GM18909 (cell line): ENCODE results near the gene FCHSD2.
A peak's percentile ranks its signal among the peaks of the same experiment; 100 is the strongest.
"Not testable (repeated sequence)": the region's sequence is repeated elsewhere in the genome, so short reads cannot be mapped to it uniquely, and the experiment has no call there.

Experiments
- ATAC-seq: cut with Tn5 transposase; IDR thresholded peaks from one replicate; pipeline ENCODE4 v1.9.1; 2021; ENCODE audit warnings: mild to moderate bottlenecking; ENCODE audit not compliant: unreplicated experiment, poor library complexity

Gene FCHSD2

DNA sequence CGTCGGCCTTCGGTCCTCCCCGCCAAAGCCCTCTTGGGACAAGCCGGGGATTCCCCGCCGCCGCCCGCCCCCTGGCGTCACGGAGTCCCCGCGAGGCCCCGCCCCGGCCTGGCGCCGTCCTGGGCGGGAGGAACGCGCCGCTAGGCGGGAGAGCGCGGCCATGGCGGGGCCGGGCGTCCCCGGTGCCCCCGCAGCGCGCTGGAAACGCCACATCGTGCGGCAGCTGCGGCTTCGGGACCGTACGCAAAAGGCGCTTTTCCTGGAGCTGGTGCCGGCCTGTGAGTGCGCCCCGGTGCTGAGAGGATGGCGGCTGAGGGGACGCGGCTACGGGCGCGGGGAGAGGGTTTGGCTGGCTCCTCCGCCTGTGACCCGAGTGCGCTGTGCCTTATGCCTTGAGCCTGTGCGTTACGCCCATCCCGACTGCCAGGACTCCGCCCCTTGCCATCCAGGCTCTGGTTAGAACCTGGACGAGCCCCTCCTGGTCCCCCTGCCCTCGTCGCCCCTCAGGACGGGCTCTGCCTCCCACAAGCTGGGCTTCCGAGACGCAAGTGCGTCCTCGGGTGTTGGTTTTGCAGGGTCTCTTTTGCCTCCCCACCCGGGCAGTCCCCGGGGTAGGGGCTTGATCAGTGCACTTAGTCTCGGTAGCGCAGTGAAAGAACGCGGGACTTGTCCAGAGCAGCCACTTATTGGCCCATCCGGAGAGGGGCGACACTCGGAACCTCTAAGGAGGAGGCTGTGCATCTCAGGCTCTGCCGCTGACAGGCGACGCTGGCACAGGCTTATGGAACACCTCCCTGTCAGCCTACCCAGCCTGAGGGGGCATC, 327.6 kb downstream of the FCHSD2 start, which contains the start of gene ATG16L2:
Gene ATG16L2 (plus strand): TSS at position 126 of the 824 bp plus-strand sequence. CDS start 35 bp downstream, at position 161.
- ATAC-seq: peak; percentile 63

- peak; percentile 57 for ATAC-seq
Measured at GRCh38 chr11:72813740-72814285, 328.3 kb downstream of the FCHSD2 start.

GRCh38 chr11:72812967-72813739, 329.0 kb downstream of the FCHSD2 start:
- ATAC-seq: peak; percentile 31

- no peak for ATAC-seq
Measured at GRCh38 chr11:72812604-72812966, 329.5 kb downstream of the FCHSD2 start.

DNA sequence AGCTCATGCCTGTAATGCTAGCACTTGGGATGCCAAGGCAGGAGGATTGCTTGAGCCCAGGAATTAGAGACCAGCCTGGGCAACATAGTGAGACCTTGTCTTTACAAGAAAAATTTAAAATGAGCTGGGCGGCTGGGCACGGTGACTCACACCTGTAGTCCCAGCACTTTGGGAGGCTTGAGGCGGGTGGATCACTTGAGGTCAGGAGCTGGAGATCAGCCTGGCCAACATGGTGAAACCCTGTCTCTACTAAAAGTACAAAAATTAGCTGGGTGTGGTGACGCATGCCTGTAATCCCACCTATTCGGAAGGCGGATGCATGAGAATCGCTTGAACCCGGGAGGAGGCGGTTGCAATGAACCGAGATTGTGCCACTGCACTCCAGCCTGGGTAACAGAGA, 330.4 kb downstream of the FCHSD2 start:
- not testable (repeated sequence) for ATAC-seq

DNA sequence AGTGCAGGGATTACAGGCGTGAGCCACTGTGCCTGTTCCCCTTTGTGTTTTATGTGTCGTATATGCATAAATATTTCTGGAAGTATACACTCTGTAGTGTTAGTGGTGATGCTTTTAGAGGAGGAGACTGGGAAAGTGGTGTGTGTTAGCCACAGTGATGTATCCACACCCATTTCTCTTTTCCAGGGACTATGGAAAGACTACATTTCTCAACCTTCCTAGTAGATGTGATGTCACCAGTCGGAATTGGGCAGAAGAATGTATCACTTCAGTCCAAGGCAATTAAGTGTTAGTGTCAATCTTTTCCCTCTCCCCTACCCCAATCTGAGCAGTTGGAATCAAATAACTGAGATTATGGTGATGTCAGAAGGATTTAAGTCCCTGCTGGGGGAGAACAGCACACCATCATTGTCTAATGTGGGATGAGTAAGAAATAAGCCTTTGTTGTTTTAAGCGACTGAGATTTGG, 333.8 kb downstream of the FCHSD2 start:
- ATAC-seq: no peak

DNA sequence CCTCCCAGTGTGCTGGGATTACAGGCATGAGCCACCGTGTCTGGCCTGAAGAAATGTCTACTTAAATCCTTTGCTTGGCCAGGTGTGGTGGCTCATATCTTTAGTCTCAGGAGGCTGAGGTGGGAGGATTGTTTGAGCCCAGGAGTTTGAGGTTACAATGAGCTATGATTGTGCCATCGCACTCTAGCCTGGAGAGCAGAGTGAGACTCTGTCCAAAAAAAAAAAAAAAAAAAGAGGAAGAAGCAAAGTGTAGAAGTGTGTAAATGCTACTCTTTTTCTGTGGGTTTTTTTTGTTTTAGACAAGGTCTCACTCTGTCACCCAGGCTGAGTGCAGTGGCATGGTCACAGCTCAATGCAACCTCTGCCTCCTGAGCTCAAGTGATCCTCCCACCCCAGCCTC, 334.3 kb downstream of the FCHSD2 start:
- no peak for ATAC-seq

GRCh38 chr11:72807021-72807693, 335.0 kb downstream of the FCHSD2 start:
- ATAC-seq: no peak

GRCh38 chr11:72806378-72806777, 335.7 kb downstream of the FCHSD2 start:
- not testable (repeated sequence) for ATAC-seq

GRCh38 chr11:72805216-72805615, 336.9 kb downstream of the FCHSD2 start:
- no peak for ATAC-seq

DNA sequence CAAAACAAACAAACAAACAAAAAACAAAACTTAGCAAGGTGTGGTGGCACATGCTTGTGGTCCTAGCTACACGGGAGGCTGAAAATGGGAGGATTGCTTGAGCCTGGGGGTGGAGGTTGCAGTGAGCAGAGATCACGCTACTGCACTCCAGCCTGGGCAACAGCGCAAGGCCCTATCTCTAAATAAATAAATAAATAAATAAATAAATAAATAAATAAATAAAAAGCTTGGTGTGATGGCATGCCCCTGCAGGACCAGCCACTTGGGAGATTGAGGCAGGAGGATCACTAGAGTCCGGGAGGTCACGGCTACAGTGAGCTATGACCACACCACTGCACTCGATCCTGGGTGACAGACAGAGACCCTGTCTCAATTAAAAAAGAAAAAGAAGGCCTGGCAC, 339.3 kb downstream of the FCHSD2 start:
- no peak for ATAC-seq

GRCh38 chr11:72799441-72799840, 342.7 kb downstream of the FCHSD2 start:
- ATAC-seq: no peak

DNA sequence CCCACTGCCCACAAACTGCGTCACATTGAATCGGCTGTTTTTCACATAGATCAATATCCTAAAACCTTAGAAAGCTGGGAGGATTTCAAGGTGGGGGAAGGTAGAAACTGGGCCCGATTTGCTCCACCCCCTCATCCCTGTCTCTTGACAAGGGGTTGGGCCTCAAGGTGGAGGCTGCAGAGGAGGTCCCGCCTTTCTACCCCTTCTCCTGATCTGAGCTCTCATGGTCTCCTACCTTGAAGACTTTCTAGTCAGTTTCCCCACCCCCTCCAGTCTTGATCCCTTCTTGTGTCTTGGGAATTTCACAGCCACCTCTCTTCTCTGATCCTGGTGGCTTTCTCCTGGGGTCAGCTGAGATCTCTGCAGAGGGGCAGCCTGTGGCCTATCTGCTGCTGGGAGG, 343.8 kb downstream of the FCHSD2 start:
- no peak for ATAC-seq

DNA sequence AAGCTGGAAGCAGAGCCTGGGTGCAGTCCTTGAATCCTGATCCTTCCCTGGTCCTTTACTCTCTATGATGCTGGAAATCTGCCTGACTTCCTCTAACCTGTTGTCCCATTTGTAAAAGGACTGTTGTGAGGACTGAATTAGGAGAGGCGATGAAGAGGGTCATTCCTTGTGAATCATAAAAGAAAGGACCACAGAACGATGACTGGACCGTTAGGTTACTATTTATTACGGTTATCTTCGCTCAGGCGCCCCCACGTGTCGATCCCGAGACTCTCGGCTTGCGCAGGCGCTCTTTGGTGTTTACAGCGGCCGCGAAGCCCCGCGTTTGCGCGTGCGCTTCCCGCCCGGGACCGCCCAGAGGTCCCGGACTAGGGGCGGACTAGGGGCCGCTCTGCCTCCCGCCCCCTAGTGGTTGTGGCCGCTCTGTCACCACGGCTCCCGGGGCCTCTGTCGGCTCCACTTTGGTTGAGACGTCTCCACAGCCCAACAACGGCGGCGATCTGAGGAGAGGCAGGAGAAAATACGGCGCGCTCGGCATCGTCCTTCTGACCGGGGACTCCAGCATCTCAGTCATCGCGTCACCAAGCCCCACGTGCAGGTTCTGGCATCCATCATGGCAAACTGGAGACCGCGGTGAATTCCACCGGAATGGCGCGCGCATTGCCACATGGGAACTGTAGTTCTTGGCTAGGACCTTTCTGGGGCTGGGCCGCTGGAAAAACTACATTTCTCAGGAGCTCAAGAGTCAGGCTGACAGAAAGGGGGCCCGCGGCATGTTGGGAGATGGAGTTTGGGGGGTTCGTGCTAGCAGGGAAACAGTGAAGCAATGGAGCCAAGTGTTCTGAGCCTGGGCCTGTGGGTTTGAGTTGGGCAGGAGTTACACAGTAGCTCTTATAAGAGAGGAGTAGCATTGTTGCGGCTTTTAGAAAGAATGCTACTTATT, 348.4 kb downstream of the FCHSD2 start, which contains the start of gene STARD10:
Gene STARD10 (minus strand): TSS at position 623 of the 943 bp plus-strand sequence. CDS start 12,866 bp downstream, outside the sequence.
- ATAC-seq: peak; percentile 91

DNA sequence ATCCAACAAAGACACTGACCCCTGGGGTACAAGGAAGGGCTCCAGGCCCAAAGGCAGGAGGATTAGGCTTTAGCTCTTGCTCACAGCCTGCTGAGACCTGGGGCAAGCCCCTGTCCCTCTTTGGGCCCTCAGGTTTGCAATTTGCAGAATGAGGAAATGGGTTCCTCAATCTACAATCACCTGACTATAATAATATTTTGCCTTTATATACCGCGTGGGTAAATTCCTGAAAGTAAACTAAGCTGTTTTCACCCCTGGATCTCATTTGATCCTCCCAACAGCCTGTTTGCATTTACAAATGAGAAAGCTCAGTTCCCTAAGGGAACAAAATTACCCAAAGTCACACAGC, 349.1 kb downstream of the FCHSD2 start:
- ATAC-seq: no peak

DNA sequence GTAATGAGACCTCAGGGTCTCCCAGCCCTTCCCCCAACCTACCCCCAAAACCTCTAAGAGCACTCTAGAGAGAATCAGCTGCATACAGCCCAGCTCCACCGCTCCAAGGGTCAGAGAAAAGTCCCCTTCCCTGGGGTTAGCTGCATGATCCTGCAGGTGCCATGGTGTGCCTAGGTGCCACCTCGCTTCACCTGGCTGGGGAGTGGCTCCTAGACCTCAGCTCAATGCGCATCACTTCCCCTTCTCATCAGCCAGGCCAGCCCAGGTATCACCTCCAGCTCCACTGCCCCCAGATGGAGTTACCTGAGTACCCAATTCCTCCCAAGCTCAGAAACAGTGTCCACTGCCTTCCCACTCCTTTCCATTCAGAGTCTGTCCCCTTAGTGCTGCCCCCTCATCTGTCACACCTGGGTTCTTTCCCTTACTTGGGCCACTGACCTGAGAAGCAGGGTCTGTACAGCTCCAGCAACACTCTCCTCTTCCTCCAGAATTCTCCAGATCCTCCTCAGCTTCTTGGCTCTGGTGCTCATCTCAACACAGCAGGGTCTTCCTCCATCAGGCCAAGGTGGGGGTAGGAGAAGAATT, 349.6 kb downstream of the FCHSD2 start:
- ATAC-seq: no peak

DNA sequence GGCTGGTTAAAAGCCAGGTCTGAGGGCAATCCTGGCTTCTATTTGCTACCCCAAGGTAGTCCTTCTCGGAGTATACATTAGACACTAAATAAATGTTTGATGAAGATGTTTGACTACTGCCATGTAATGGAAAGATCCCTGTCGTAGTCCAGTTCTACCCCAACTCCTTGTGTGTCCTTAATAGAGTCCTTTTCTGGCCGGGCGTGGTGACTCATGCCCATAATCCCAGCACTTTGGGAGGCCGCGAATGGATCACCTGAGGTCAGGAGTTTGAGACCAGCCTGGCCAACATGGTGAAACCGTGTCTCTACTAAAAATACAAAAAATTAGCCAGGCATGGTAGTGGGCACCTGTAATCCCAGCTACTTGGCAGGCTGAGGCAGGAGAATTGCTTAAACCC, 350.9 kb downstream of the FCHSD2 start:
- not testable (repeated sequence) for ATAC-seq

DNA sequence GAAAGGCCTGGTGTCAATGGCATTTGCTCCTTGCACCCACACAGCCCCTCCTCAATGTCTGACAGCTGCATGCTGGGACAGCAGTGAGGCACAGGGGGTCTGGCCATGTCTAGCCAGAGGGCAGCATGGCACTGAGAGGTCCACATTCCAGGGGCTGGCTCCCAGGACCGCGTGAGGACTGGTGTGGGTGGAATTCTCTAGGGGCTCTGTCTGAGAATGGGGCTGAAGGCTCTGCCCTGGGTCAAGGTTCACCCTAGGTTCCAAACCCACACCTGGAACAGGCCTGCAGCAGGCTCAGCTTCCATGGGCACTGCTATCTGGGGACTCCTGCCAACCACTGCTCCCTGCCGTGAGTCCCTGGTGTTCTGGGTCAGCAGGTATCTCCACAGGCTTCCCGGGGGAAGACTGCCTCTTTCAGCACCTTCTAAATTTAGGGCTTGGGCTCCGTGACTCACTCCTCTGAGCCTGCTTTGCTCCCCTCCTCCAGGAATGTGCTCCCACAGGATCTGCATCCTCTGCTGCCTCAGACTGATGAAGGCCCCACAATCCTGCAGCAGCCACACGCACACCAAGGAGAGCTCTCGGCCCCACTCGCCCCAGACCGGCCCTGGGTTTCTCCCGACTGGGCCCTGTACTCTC, 352.5 kb downstream of the FCHSD2 start:
- no peak for ATAC-seq

DNA sequence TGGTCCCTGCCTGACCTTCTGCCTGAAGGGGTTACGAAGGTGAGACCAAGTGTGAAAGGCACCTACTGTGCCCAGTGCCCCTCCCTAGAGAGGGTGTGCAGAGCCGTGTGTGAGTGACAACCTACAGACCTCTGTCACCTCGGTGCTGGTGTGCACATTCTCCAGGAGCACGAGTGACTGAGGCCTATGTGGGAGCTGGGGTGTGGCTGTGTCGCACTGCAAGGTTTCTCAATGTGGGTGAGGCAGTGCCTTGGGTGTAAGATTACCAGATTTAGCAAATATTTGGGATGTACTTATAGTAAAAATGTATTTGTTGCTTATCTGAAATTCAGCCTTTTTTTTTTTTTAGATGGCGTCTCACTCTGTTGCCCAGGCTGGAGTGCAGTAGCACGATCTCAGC, 353.9 kb downstream of the FCHSD2 start:
- no peak for ATAC-seq
